HG02973 (cell line): ENCODE results near the gene DGKB.

Experiments
- ATAC-seq: cut with Tn5 transposase; IDR thresholded peaks from one replicate; pipeline ENCODE4 v1.9.1; 2021; ENCODE audit warnings: moderate library complexity; ENCODE audit not compliant: unreplicated experiment

Gene DGKB

DNA sequence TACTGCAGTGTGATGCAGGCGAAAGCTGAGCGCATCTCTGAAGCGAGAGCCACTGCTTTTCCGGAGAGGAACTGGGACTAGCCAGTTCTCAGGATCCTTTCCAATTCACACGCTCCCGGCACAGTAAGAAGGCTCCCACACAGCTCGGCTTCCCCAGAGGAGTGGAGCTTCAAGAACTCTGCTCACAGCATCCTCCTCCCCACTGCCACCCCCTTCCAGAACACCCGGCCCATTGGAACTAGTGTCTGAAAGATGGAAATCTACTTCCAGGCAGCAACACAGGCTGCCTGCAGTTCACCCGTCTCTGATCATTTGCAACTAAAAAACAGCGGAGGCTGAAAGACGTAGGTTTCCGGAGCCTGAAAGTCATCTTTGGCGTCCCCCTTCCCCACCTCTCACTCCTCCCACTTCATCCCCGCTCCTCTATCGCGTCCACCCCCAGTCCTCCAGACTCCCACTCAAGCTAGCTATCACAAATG is at the start of gene DGKB:
DGKB (minus strand) TSS at position 163 of the 479 bp plus-strand sequence.
- ATAC-seq, result no peak

DNA sequence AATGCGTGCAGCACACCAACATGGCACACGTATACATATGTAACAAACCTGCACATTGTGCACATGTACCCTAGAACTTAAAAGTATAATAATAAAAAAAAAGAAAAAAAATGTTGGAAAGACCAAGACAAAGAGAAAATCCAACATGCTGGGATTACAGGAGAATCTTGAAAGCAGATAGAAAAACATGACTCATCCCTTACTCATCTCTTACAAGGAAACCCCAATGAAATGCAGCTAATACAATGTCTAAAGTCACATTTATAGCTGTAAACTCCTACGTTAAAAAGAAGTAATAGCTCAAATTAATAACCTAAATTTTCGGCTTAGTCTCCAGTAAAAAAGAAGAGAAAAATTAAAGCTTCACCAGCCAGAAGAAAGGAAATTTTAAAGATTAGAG is 47.5 kb upstream of the DGKB start:
- no peak for ATAC-seq

DNA sequence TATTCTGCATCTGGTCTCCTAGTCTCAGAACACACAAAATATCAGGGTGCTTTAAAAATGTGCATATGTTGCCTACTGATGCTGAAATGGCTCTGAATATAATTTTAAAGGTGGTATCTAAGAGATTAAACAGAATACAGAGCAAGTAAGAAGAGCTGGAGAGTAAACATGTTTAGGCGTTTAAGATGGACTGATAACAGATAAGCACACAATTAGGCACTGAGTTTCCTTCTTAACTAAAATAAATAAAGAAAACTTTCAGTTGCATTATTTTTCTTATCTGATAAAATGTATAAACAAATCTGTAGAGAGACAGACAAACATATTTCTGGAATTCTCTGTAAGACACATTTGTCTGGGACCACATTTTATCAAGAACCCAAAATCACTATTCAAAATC is 35.6 kb upstream of the DGKB start:
- no peak for ATAC-seq

DNA sequence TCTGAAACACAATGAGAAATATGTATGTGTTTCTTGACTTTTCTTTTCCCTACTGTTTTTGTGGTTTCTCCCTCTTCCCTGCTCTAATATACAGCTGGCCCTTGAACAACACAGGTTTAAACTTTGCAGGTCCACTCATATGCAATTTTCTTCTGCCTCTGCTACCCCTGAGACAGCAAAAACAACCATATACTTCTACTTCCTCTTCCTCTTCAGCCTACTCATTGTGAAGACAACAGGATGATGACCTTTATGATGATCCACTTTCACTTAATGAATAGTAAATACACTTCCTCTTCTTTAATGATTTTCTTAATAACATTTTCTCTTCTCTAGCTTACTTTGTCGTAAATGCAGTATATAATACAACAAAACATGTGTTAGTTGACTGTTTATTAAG is 35.0 kb upstream of the DGKB start:
- ATAC-seq, result no peak

DNA sequence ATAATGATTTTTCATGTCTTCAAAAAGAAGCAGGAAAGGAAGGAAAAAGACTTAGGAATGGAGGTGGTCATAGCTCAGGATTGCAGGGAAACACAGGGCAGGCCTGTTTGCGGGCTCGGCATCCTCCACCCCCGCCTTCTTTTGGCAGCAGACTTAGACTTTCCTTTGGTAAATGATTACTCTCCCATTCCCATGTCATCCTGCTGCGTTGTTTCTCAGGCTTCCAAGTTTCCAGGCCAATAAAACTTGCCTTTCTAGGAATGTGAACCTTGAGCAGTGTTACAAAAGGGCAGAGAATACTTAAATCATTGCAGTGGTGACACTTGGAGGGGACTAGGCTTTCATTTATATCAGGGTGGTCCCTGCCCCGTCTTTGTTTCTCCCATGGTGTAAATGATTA is 34.0 kb upstream of the DGKB start:
- ATAC-seq, result no peak

DNA sequence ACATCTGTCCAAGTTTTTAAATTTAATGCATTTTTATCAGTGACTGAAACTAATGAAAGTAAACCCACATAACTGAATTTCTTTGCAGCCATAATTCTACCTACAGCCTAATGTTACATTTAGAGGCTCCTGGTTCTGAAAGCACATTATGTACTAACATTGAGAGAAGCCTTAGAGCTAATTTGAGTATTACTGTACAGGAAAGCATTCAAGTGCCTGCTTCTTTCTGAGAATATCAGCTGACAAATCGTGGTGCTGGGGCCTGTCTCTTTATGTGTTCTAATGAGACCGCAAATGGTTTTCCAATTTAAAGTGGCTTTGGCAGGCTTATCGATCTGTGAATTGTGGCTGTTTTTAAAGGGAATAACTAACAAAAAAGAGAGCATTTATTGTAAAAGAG is 32.3 kb upstream of the DGKB start:
- no peak for ATAC-seq

DNA sequence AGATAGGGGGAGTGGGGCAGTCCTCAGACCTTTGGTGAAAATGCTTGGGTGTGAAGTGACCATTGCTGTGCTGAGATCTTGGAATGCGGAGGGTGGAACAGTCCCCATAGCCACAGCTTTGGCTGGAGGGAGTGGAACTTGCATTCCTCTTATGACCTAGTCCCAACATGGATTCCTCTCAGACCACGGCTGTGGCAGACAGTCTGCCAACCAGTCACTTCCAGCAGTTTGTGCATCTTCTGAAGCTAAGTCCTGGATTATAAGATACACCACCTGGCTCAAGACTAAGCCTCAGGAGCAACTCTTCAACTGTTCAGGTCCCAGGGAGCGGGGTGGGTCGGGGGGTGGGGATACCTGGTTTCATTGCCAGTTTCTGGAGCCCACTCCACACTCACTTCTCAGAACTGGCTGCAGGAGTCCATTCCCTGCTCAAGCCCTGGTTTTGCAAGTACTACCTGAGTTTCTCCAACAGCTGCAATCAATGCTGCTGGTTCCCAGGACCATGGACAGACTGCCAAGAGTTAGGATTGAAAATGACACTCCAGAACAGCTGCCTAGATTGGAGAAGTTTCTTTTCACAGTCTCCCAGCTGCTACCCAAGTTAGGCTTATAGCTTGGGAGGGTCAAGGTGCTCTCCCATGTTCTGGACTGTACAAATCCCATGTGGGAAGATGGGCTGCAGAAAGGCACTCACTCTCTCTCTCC is 29.1 kb upstream of the DGKB start:
- ATAC-seq, result no peak

DNA sequence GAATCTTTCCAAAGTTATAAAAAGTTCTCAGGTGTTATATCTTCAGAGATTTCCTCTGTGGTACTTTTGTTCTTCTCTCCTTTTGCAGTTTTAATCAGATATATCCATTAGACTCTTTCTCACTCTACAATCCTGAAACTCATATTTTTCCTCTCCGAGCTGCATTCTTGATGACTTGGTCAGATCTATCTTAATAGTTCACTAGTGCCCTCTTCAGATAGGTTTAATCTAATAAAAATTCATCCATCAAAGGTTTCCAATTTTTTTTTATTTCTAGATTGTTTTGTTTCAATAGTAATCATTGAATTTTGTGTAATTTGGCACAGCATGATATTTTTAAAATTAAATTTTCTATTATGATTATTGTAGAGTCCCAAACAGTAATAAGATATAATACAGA is 21.8 kb upstream of the DGKB start:
- no peak for ATAC-seq

DNA sequence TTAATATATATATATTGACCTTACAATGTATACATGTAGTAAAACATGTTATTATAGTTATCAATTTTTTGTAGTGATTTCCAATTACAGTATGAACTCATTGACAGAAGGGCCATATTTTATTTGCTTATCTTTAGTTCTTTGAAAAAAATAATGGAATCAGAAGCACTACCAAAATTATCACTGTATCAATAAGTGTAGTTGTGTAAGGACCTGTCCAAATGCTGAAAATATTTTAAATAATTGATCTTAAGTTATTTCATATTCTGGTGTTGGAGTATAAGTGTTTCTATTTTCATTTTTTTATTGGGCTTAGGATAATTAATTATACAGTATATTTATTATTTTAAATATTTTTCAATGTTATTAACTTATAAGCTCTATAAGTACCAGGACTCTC is 8.5 kb upstream of the DGKB start:
- ATAC-seq, result no peak

DNA sequence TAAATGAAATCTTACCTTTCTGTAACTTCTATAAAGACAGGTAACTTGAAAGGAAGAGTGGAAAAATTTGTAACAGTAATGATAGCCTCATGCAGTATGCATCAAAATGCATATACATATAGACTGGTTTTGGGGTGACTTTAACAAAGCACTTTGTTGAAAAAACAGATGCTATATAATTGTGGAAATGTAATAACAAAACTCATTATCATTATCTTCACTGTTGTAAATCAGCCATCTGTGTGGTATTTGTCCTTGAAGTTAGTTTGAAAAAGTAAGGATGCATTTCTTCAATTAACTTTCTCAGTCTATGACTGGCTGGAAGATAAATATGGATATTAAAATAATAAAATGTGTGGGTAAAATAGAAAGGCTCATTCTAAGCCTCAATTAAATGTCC is 6.1 kb upstream of the DGKB start:
- ATAC-seq, result no peak

DNA sequence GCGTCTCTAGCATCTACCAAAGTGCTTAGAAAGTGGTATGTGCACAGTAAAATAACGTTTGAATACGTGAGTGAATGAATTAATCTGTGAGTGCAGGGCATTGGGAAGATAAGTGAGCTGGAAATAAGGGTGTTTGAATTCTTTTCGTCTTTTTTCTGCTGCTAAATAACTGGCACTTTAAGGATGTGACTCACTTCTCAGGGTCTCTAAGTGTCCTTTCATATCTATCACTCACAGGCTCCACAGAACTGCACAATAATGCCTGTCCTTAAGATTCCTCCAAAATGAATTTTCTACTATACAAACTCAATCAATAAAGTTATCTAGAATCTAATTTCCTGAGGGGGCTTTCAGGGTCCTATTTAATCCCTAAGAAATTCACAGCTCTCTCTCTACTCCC is 3.2 kb upstream of the DGKB start:
- no peak for ATAC-seq

DNA sequence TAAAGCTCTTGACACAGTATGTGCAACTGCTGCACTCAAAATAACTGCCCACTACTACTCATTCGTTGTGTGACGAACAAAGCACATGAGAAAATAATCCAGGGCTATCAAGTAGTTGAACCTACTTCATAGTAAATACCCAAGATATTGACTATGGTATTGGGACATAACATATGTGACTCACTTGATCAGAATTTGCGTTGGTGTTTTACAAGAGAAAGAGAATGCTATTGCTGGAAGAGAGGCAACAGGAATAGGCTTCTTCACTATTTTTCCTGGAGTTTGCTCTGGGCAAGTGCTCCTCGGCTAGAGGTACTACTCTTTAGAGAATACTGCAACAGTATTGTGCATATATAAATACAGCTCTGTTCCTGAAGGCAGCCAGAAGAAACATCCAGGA is 2.5 kb downstream of the DGKB start:
- ATAC-seq, result no peak

DNA sequence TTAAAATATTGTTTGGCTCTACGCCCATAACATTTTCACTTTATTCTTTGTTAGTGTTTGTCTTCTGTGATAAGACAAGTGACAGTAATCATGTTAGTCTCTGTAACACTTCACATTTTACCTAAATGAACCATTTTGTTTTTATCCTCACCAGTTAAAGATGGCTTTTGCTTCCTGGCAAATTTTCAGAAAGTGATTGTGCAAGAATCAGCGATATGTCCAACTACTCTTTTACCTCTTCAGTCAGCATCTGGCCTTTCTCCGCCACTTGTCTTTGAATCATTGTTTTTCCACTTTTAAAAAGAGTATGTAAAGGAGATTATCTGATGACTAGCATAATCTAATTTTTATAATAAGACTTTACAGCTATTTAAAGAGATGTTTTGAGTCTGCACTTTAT is 3.5 kb downstream of the DGKB start:
- no peak for ATAC-seq

DNA sequence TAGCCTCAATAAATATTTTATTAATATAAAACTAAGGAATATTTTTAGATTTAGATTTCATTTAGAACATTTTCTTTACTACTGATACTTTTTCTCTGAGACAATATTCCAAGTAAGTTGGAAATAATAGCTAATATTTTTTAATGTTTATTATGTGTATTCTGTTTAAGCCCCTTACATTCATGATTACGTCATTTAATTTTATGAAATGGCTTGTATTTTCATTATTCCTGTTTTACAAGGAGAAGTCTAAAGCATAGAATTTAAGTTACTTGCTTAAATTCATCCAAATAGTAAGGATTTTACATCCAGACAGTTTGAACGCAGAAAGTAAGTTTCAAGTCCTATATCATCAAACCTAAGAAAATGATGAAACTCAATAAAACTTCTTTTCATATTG is 6.1 kb downstream of the DGKB start:
- no peak for ATAC-seq

DNA sequence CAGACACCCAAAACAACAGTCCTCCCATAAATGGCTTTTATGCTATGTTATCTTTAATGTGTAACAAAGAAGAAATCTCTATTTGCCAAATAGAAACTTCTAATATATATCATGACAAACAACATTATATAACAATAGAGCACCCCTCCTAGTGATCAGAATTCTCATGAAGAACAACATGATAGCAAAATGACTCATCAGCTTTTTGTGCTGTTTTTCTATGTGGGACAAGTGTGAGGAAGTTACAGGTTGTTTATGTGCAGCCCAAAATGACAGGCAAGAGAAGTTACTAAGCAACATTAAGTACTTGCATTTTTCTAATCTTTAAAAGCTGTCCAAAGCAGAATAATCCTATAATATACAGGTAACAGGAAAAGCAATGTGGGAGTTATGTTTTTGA is 7.7 kb downstream of the DGKB start:
- ATAC-seq, result no peak

DNA sequence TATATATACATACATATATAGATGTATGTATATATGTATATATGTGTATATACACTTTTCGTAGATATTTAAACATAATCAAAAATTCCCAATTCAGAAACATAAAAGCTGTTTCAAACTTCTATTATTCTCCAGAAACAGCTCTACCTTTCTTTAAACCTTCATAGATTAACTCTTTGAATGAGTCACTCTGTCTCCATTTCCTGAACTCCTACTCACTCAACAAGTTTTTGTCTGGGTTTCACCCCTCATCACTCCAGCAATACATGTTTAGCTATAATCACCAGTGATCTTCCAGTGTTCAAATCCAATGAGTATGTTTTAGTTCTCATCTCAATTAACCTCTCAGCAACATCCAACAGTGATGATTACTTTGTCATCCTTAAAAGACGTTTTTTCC is 9.6 kb downstream of the DGKB start:
- ATAC-seq, result no peak

DNA sequence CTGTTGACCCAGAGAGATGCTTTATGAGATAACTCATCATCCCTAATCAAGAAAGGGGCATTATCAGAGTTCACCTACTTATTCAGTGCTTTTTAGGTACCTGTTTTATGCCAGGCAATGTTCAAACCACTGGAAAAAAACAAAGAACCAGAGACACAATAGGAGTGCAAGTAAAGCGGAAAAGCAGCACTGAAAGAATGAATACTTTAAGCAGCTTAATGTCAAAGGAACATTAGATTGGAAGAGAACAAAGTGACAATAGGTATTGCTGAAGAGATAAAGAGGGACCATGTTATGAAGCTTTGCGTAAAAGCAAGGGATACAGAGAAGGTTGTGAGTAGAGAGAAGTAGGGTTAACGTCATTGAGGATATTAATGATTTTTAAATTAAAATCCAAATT is 11.3 kb downstream of the DGKB start:
- no peak for ATAC-seq

DNA sequence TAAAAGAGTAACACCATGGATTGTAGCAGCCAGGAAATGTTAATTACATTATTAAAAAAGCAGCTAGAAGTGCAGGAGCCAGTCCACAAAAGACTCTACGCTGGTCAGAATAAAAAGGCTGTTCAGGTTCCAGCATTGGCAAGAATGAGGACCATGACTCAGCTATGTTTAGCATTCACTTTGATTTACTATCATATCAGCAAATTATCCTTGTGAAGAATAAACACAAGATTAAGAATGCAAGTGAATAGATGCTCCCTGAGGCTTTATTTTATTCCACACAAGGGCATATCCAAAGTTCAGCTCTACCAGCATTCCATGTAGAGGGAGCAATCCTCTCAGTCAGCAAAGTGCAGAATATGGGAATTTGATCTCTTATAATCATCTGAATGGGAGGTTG is 13.6 kb downstream of the DGKB start:
- ATAC-seq, result no peak

DNA sequence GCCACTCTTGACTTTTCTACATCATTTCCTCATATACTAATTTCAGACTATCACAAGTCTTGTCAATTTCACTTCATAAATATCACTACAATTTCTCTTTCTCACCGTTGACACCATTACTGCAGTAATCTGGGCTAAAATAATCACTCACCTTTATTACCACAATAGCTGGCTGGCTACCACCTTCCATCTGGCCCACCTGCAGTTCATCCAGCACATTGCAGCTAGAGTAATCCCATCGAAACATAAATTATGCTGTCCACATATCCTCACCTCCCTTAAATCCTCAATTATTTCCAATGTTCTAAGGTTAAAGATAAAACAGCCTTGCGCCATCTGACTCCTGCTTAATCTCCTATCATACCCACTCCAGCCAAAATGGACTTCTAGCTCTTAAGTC is 16.0 kb downstream of the DGKB start:
- ATAC-seq, result no peak

DNA sequence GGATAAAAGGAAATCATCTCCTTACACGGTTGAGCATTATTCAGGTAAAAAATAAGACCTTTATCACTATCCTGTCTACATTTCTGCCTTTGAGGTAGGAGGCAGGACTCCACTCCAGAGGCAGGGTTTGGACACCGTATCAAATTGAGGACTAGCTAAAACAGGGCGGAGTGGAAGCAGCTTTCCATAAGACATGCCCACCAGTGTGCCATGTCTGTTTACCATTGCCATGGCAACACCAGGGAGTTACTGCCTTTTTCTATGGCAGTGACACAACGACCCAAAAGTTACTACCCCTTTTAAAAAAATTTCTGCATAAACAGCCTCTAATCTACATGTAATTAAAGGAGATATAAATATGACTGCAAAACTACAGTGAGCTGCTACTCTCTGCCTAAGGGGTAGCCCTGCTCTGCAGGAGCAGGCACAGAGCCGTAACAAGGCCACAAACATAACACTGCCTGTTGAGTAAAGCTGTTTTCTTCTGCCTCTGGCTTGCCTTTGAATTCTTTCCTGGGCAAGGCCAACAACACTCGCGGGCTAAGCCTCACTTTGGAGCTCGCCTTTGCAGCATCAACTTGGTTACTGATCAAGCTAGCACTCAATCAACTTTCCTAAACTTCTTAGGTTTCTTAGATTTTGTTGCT is 26.5 kb downstream of the DGKB start:
- no peak for ATAC-seq

DNA sequence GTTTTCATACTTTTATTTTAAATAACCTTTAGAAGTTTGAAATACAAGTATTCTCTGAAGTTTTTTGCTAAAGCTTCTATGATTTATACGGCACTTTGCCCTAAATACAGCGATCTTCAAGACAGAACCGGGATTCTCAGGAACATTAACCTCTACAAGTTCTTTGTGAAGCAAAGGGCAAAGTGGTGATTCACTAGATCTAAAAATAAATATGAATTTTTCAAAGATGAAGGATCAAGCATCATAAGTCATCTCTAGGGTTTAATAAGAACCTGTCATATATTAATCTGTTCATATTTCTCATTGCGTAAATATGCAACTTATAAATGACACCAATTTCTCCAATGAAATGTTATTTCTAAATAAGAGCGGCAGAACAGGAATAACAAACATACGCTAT is 30.7 kb downstream of the DGKB start:
- no peak for ATAC-seq

DNA sequence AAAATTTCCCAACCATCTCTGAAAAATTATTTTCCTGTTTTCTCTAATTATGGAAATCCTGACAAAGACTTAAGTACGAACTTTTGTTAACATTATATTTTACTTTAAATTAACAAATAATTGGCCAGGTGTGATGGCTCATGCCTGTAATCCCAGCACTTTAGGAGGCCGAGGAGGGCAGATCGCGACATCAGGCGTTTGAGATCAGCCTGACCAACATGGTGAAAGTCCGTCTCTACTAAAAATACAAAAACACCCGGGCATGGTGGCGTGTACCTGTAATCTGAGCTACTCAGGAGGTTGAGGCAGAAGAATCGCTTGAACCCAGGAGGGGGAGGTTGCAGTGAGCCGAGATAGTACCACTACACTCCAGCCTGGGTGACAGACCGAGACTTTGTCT is 32.2 kb downstream of the DGKB start:
- ATAC-seq, result no peak

DNA sequence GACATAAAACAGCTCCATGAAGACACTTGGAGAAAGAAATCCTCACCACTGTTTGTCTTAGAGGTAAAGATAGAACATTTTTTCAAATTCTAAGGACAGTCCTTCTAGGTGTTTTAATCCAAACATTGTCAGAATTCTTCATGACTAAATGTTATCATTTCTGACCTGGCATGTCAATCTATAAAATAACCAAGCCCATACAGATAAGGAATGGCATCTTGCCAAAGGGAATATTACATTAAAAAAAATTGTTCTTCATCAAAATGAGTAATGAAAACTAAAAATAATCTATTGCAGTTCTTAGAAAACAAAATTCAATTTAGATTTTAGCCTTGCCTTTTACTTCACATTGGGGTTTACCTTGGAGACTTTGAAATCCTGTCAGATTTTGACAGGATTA is 33.6 kb downstream of the DGKB start:
- no peak for ATAC-seq
